ENCODE data around the gene DEXI. TPM values are rescaled to one million over a fixed set of nuclear protein-coding genes. Genes with fewer than 3 reads are reported as not detected.
"Not testable (repeated sequence)": the region's sequence is repeated elsewhere in the genome, so short reads cannot be mapped to it uniquely, and the experiment has no call there.

DEXI gene
- total RNA-seq, 1 donor from 2014 or later = 24.1 TPM

- no peak for DNase-seq
These were observed 938 bp downstream of the DEXI start for GRCh38 chr16:10941127-10941933.

GRCh38 chr16:10940501-10941079 is 1.7 kb downstream of the DEXI start:
- DNase-seq = no peak

- DNase-seq = no peak
These were observed 2.5 kb downstream of the DEXI start for GRCh38 chr16:10939649-10940234.

- no peak for DNase-seq
These were observed 3.2 kb downstream of the DEXI start for GRCh38 chr16:10938796-10939648.

GRCh38 chr16:10938321-10938720 is 3.9 kb downstream of the DEXI start:
- DNase-seq = no peak

GRCh38 chr16:10937068-10937859 is 5.0 kb downstream of the DEXI start:
- no peak for DNase-seq

GRCh38 chr16:10936272-10936984 is 5.8 kb downstream of the DEXI start:
- DNase-seq = no peak

GRCh38 chr16:10935226-10935915 is 6.9 kb downstream of the DEXI start:
- DNase-seq = no peak

- no peak for DNase-seq
These were observed 7.8 kb downstream of the DEXI start for GRCh38 chr16:10934325-10935107.

- no peak for DNase-seq
These were observed 8.4 kb downstream of the DEXI start for GRCh38 chr16:10933865-10934264.

GRCh38 chr16:10932959-10933710 is 9.1 kb downstream of the DEXI start:
- no peak for DNase-seq

GRCh38 chr16:10931977-10932632 is 10.2 kb downstream of the DEXI start:
- DNase-seq = no peak

GRCh38 chr16:10931134-10931533 is 11.1 kb downstream of the DEXI start:
- DNase-seq = no peak

- DNase-seq = no peak
These were observed 11.5 kb downstream of the DEXI start for GRCh38 chr16:10930755-10931093.

- DNase-seq = no peak
These were observed 12.2 kb downstream of the DEXI start for GRCh38 chr16:10929853-10930754.

GRCh38 chr16:10929097-10929496 is 13.2 kb downstream of the DEXI start:
- not testable (repeated sequence) for DNase-seq

GRCh38 chr16:10927497-10928112 is 14.7 kb downstream of the DEXI start:
- DNase-seq = no peak
